A549 (cell line): ENCODE results near the gene SHROOM4. TPM values are rescaled to one million over a fixed set of nuclear protein-coding genes. Genes with fewer than 3 reads are reported as not detected.

Source experiments
- ATAC-seq, 2 experiments: fragments of 200-7000 bp in 1 of 2; fragments of >200 bp in 1 of 2; cut with Nextera tagmentation in 1 of 2; cut with Tn5 transposase in 1 of 2; 3 replicates each; pipeline versions ENCODE4 v1.8.0 to v1.9.1; 2018 to 2020; ENCODE audit warnings: mild to moderate bottlenecking in 1 of 2, moderate library complexity in 1 of 2
- CTCF ChIA-PET: fragments of 300-600 bp; sonication (Branson Sonifier 250); formaldehyde crosslinking; extraction: SDS; loops from one replicate; lab custom pipeline; 2021; ENCODE audit warnings: antibody characterized with exemption, inconsistent platforms; lab: Yijun Ruan, JAX
- POLR2A ChIA-PET: fragments of 350-600 bp; formaldehyde crosslinking; extraction: SDS; loops from one replicate; lab custom pipeline; 2021; ENCODE audit warnings: antibody characterized with exemption, inconsistent platforms; lab: Yijun Ruan, JAX
- DNase-seq, 2 experiments: peaks; one replicate each; pipeline versions ENCODE4 v3.0.0 to v3.0.0-alpha.2; 2011 to 2016; ENCODE audit warnings: low read depth in 1 of 2, low spot score in 1 of 2
- FAIRE-seq: peaks from 2 replicates; lab custom pipeline; 2011; peaks lifted over from hg19 to GRCh38; lab: Jason Lieb, UNC
- H3K27ac ChIP-seq, 2 experiments: fragments of >200 bp; sonication (Bioruptor Twin); formaldehyde crosslinking; 3 replicates each; pipeline ENCODE4 v1.5.1; 2016 to 2017
- H3K4me1 ChIP-seq: fragments of >200 bp; sonication (Bioruptor Twin); formaldehyde crosslinking; 3 replicates; pipeline ENCODE4 v1.6.1; 2016
- H3K4me2 ChIP-seq: fragments of >200 bp; sonication (Bioruptor Twin); formaldehyde crosslinking; 3 replicates; pipeline ENCODE4 v1.6.1; 2016
- H3K4me3 ChIP-seq: fragments of >200 bp; sonication (Bioruptor Twin); formaldehyde crosslinking; 3 replicates; pipeline ENCODE4 v1.5.1; 2016
- H3K9me3 ChIP-seq: fragments of >200 bp; sonication (Bioruptor Twin); formaldehyde crosslinking; 3 replicates; pipeline ENCODE4 v1.6.1; 2016
- CBX8 ChIP-seq: fragments of 200-600 bp; sonication (generic); IDR thresholded peaks from 2 replicates; pipeline ENCODE4 v1.6.1; 2016
- CTCF ChIP-seq: fragments of >200 bp; sonication (Bioruptor Twin); formaldehyde crosslinking; IDR thresholded peaks from 3 replicates; pipeline ENCODE4 v1.5.1; 2016
- ESRRA ChIP-seq: fragments of 150-350 bp; IDR thresholded peaks from 2 replicates; pipeline ENCODE4 v1.6.1; 2014; ENCODE audit warnings: mild to moderate bottlenecking, low read length, borderline replicate concordance
- FOSB ChIP-seq: fragments of 250-450 bp; sonication (Bioruptor Pico); IDR thresholded peaks from 2 replicates; pipeline ENCODE4 v1.5.0; 2020; ENCODE audit warnings: mild to moderate bottlenecking, moderate library complexity
- FOXS1 ChIP-seq: fragments of 250-450 bp; sonication (Bioruptor Pico); IDR thresholded peaks from 2 replicates; pipeline ENCODE4 v1.5.0; 2020; ENCODE audit warnings: mild to moderate bottlenecking, moderate library complexity
- GATA3 ChIP-seq: IDR thresholded peaks from 2 replicates; pipeline ENCODE4 v1.6.1; 2012; ENCODE audit warnings: borderline replicate concordance
- HDAC2 ChIP-seq: fragments of 200-600 bp; sonication (generic); IDR thresholded peaks from 2 replicates; pipeline ENCODE4 v1.6.1; 2016
- HEYL ChIP-seq: fragments of 250-450 bp; sonication (Bioruptor Pico); IDR thresholded peaks from 2 replicates; pipeline ENCODE4 v1.8.0; 2021; ENCODE audit warnings: mild to moderate bottlenecking, moderate library complexity
- HOXA7 ChIP-seq: fragments of 250-450 bp; sonication (Bioruptor Pico); IDR thresholded peaks from 2 replicates; pipeline ENCODE4 v1.5.0; 2020; ENCODE audit warnings: mild to moderate bottlenecking, moderate library complexity
- JUNB ChIP-seq: fragments of >200 bp; sonication (Bioruptor Twin); formaldehyde crosslinking; IDR thresholded peaks from 2 replicates; pipeline ENCODE4 v1.6.1; 2016
- KDM1A ChIP-seq: fragments of 200-600 bp; sonication (generic); IDR thresholded peaks from 2 replicates; pipeline ENCODE4 v1.6.1; 2016; ENCODE audit warnings: low read depth, mild to moderate bottlenecking
- KDM5A ChIP-seq: fragments of 200-600 bp; sonication (generic); IDR thresholded peaks from 2 replicates; pipeline ENCODE4 v1.6.1; 2016; ENCODE audit warnings: antibody characterized with exemption, mild to moderate bottlenecking
- MAFK ChIP-seq: fragments of 450-650 bp; IDR thresholded peaks from 2 replicates; pipeline ENCODE4 v1.6.1; 2014; ENCODE audit not compliant: partially characterized antibody
- MYC ChIP-seq: IDR thresholded peaks from 2 replicates; pipeline ENCODE4 v1.6.1; 2012; ENCODE audit warnings: mild to moderate bottlenecking, inconsistent platforms, low read length, improper control_type of control experiment, borderline replicate concordance
- NPAS2 ChIP-seq: fragments of 250-450 bp; sonication (Bioruptor Pico); IDR thresholded peaks from 2 replicates; pipeline ENCODE4 v1.8.0; 2022; ENCODE audit warnings: mild to moderate bottlenecking, moderate library complexity, borderline replicate concordance
- NR3C1 ChIP-seq: fragments of >200 bp; sonication (Bioruptor Twin); formaldehyde crosslinking; IDR thresholded peaks from 3 replicates; pipeline ENCODE4 v1.6.1; 2017
- PBX3 ChIP-seq: IDR thresholded peaks from 2 replicates; pipeline ENCODE4 v1.6.1; 2012
- PHF8 ChIP-seq: fragments of 200-600 bp; sonication (generic); IDR thresholded peaks from 2 replicates; pipeline ENCODE4 v1.6.1; 2016; ENCODE audit warnings: low read depth, mild to moderate bottlenecking, antibody characterized with exemption, moderate library complexity, borderline replicate concordance
- RCOR1 ChIP-seq: fragments of 150-350 bp; IDR thresholded peaks from 2 replicates; pipeline ENCODE4 v1.6.1; 2014; ENCODE audit warnings: antibody characterized with exemption, low read length, low read depth
- RFX5 ChIP-seq: fragments of 450-650 bp; IDR thresholded peaks from 2 replicates; pipeline ENCODE4 v1.7.1; 2014; ENCODE audit warnings: antibody characterized with exemption, mild to moderate bottlenecking, moderate library complexity
- RNF2 ChIP-seq: fragments of 200-600 bp; sonication (generic); IDR thresholded peaks from 2 replicates; pipeline ENCODE4 v1.6.1; 2016; ENCODE audit warnings: low read depth, mild to moderate bottlenecking, antibody characterized with exemption, moderate library complexity, borderline replicate concordance
- TFCP2L1 ChIP-seq: fragments of 250-450 bp; sonication (Bioruptor Pico); IDR thresholded peaks from 2 replicates; pipeline ENCODE4 v1.5.0; 2021; ENCODE audit warnings: mild to moderate bottlenecking
- TP53 ChIP-seq: fragments of 250-450 bp; sonication (Bioruptor Pico); IDR thresholded peaks from 2 replicates; pipeline ENCODE4 v1.5.0; 2021; ENCODE audit warnings: mild to moderate bottlenecking, moderate library complexity
- ZSCAN20 ChIP-seq: fragments of 250-450 bp; sonication (Bioruptor Pico); IDR thresholded peaks from 2 replicates; pipeline ENCODE4 v1.8.0; 2022; ENCODE audit warnings: mild to moderate bottlenecking, moderate library complexity
- WGBS: methylation state at CpG from one replicate; pipeline ENCODE4 v1.1.6; 2017; ENCODE audit errors: missing lambda C conversion rate; 5-methylcytosine and 5-hydroxymethylcytosine counted together
- polyA plus RNA-seq, 4 experiments: library from polyadenylated mRNA; depleted of rRNA in 3 of 4; stranded (reverse); fragments of >200 nt; fragmentation: RNase III in 1 of 4; extraction: RNeasy Plus Mini Kit Qiagen cat#74134 plus additional on column Dnase treatment in 1 of 4; gene quantifications; 2 replicates in 3 of 4; 3 replicates in 1 of 4; pipeline ENCODE4 v1.2.3, GENCODE V29; 2011 to 2017
- TF ChIP-seq, protein P1 (sequence below): fragments of >200 bp; sonication (Bioruptor Twin); formaldehyde crosslinking; IDR thresholded peaks from 3 replicates; pipeline ENCODE4 v1.6.1; 2016

SHROOM4 gene
- polyA plus RNA-seq, 2 of the 4 experiments (the other 2 are of a cell fraction), result not detected

- TF ChIP-seq MYC (no peak), FOXS1 (CRISPR knock-in tag) (no peak), KDM1A (no peak), MAFK (no peak)
Observed at GRCh38 chrX:50677789-50678188, 136.2 kb downstream of the SHROOM4 start (continued).

DNA sequence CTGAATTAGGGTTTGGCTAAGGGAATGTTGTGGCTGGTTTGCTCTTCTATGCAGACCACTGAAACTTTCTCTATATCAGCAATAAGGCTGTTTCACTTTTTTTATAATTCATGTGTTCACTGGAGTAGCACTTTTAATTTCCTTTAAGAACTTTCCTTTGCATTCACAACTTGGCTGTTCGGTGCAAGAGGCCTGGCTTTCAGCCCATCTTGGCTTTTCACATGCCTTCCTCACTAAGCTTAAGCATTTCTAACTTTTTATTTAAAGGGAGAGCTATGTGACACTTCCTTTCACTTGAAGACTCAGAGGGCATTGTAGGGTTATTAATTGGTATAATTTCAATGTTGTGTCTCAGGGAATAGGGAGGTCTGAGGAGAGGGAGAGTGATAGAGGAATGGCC, 142.3 kb downstream of the SHROOM4 start:
- no peaks in the 10 kb centered on the region for H3K9me3 ChIP-seq
- no peak overlapping the region for H3K4me2 ChIP-seq
- DNase-seq (no peak), ATAC-seq (no peak), FAIRE-seq (no peak)
- POLR2A ChIA-PET, result no interaction called here
- TF ChIP-seq HEYL (CRISPR knock-in tag), result no peak
- TF ChIP-seq PBX3, result no peak
- CTCF ChIA-PET, result no interaction called here
- no peak overlapping the region for H3K4me3 ChIP-seq
- WGBS, result 0% methylated on average over 1 of the region's 1 CpG
- no peak overlapping the region for H3K27ac ChIP-seq
- H3K4me1 ChIP-seq, result no peaks in the 10 kb centered on the region

DNA sequence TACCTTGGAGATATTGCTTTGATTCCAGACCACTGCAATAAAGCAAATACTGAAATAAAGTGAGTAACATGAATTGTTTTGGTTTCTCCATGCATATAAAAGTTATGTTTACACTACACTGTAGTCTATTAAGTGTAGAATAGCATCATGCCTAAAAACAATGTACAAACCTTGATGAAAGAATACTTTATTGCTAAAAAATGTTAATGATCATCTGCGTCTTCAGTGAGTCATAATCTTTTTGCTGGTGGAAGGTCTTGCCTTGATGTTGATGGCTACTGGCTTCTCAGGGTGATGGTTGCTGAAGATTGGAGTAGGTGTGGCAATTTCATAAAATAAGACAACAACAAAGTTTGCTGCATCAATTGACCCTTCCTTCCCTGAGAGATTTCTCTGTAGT, 145.1 kb downstream of the SHROOM4 start:
- Histone ChIP-seq H3K4me2 (no peak overlapping the region), H3K4me1 (no peaks in the 10 kb centered on the region), H3K27ac (no peak overlapping the region), H3K4me3 (no peak overlapping the region), H3K9me3 (no peaks in the 10 kb centered on the region)
- ChIA-PET POLR2A (no interaction called here), CTCF (no interaction called here)
- TF ChIP-seq PHF8 (no peak), RFX5 (no peak), GATA3 (no peak), CBX8 (no peak), TFCP2L1 (no peak), FOSB (CRISPR knock-in tag) (no peak), JUNB (no peak), KDM5A (no peak), ZSCAN20 (no peak), HDAC2 (no peak), NPAS2 (CRISPR knock-in tag) (no peak)
- FAIRE-seq (peak; percentile 95), DNase-seq (no peak), ATAC-seq (no peak)
- 0% methylated on average over 1 of the region's 1 CpG for WGBS

DNA sequence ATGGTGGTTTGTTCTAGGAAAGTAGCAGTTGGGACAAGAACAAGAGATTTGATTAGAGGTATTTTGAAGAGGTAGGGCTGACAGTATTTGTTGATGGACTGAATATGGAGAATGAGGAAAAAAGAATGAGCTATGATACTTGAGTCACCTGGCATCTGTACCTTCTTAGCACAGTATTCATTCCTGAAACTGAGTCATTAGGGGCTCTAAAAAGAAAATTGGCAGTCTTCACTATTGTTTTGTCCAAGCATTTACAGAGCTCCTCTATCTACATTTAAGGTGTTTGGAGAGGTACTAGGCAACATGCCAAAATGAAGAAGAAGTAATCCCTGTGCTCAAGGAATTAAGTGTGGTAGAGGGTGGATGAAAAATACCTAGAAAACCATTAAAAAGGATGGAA, 165.8 kb downstream of the SHROOM4 start:
- TF ChIP-seq CBX8, result no peak
- TF ChIP-seq CTCF, result no peak
- no peak for TF ChIP-seq ZSCAN20
- TF ChIP-seq ESRRA, result no peak
- TF ChIP-seq RFX5, result no peak
- TF ChIP-seq JUNB, result no peak
- no peak for TF ChIP-seq TP53 (CRISPR knock-in tag)
- no peak for TF ChIP-seq RCOR1
- no peak for TF ChIP-seq RNF2
- TF ChIP-seq NR3C1, result no peak
- TF ChIP-seq, protein P1, sequence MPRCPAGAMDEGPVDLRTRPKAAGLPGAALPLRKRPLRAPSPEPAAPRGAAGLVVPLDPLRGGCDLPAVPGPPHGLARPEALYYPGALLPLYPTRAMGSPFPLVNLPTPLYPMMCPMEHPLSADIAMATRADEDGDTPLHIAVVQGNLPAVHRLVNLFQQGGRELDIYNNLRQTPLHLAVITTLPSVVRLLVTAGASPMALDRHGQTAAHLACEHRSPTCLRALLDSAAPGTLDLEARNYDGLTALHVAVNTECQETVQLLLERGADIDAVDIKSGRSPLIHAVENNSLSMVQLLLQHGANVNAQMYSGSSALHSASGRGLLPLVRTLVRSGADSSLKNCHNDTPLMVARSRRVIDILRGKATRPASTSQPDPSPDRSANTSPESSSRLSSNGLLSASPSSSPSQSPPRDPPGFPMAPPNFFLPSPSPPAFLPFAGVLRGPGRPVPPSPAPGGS, result no peak
- TF ChIP-seq HOXA7 (CRISPR knock-in tag), result no peak
- no peaks in the 10 kb centered on the region for H3K4me1 ChIP-seq
- H3K4me2 ChIP-seq, result no peak overlapping the region
- DNase-seq, result no peak
- no peak for ATAC-seq
- no peaks in the 10 kb centered on the region for H3K9me3 ChIP-seq
- FAIRE-seq, result no peak
- no peak overlapping the region for H3K4me3 ChIP-seq
- POLR2A ChIA-PET, result no interaction called here
- no peak overlapping the region for H3K27ac ChIP-seq
- CTCF ChIA-PET, result no interaction called here
